Measurements from ENCODE around the gene POLR1H.

The POLR1H gene

GRCh38 chr6:30101444-30102413 is 40.7 kb downstream of the POLR1H start:
- H3K9me3 Mint-ChIP-seq = no peaks in the 10 kb centered on the region
- peak overlapping the region; percentile 81 to 86 (median 82) for H3K4me3 Mint-ChIP-seq
- TF ChIP-seq, protein P1, sequence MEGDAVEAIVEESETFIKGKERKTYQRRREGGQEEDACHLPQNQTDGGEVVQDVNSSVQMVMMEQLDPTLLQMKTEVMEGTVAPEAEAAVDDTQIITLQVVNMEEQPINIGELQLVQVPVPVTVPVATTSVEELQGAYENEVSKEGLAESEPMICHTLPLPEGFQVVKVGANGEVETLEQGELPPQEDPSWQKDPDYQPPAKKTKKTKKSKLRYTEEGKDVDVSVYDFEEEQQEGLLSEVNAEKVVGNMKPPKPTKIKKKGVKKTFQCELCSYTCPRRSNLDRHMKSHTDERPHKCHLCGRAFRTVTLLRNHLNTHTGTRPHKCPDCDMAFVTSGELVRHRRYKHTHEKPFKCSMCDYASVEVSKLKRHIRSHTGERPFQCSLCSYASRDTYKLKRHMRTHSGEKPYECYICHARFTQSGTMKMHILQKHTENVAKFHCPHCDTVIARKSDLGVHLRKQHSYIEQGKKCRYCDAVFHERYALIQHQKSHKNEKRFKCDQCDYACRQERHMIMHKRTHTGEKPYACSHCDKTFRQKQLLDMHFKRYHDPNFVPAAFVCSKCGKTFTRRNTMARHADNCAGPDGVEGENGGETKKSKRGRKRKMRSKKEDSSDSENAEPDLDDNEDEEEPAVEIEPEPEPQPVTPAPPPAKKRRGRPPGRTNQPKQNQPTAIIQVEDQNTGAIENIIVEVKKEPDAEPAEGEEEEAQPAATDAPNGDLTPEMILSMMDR (IDR thresholded peaks at IDR 0.05; ENCODE audit: unreplicated experiment in 3 of 3) = no peak
- H3K27ac Mint-ChIP-seq = no peak overlapping the region
- peaks cover 35% of the 10 kb centered on the region for H3K4me1 Mint-ChIP-seq
- peaks cover 90% of the 10 kb centered on the region for H3K27me3 Mint-ChIP-seq (ENCODE audit: low read depth)
- H3K36me3 Mint-ChIP-seq (ENCODE audit: low read depth) = no peaks in the 10 kb centered on the region

GRCh38 chr6:30102414-30102969 is 41.4 kb downstream of the POLR1H start:
- TF ChIP-seq, protein P1 (IDR thresholded peaks at IDR 0.05; ENCODE audit: unreplicated experiment in 3 of 3) = no peak
- H3K27me3 Mint-ChIP-seq (ENCODE audit: low read depth) = peaks cover 90% of the 10 kb centered on the region
- H3K4me1 Mint-ChIP-seq = peaks cover 35% of the 10 kb centered on the region
- H3K9me3 Mint-ChIP-seq = no peaks in the 10 kb centered on the region
- H3K36me3 Mint-ChIP-seq (ENCODE audit: low read depth) = no peaks in the 10 kb centered on the region
- peak overlapping the region; percentile 80 to 86 (median 83) for H3K4me3 Mint-ChIP-seq
- H3K27ac Mint-ChIP-seq = no peak overlapping the region

- peaks cover 90% of the 10 kb centered on the region for H3K27me3 Mint-ChIP-seq (ENCODE audit: low read depth)
- peak overlapping the region in 1 of 3 experiments; percentile 11 for H3K27ac Mint-ChIP-seq
- TF ChIP-seq, protein P1 (IDR thresholded peaks at IDR 0.05; ENCODE audit: unreplicated experiment in 3 of 3) = peak; percentile 85 to 88 (median 86)
- H3K4me1 Mint-ChIP-seq = peaks cover 35% of the 10 kb centered on the region
- H3K36me3 Mint-ChIP-seq (ENCODE audit: low read depth) = no peaks in the 10 kb centered on the region
- H3K9me3 Mint-ChIP-seq = no peaks in the 10 kb centered on the region
- peak overlapping the region; percentile 80 to 86 (median 83) for H3K4me3 Mint-ChIP-seq
Measured at GRCh38 chr6:30102970-30103871, 42.2 kb downstream of the POLR1H start.

DNA sequence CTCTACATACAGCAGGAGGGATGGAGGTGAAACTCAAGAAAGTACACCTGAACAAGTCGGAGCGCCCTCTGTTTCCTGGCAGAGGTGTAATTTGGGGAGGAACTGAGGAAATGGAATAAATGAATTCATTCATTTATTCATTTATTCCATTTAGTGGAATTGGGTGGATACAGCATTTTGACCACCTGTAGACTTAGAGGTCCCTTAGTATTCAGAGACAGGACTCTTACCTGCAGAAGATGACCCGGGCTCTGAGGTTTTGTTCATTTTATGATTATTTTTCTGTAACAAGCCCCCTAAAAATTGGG is 42.8 kb downstream of the POLR1H start:
- Mint-ChIP-seq H3K36me3 (ENCODE audit: low read depth) (no peaks in the 10 kb centered on the region), H3K9me3 (no peaks in the 10 kb centered on the region), H3K27me3 (ENCODE audit: low read depth) (peaks cover 88% of the 10 kb centered on the region), H3K27ac (no peak overlapping the region), H3K4me1 (peaks cover 35% of the 10 kb centered on the region), H3K4me3 (peak overlapping the region; percentile 80 to 86 (median 83))
- TF ChIP-seq, protein P1 (IDR thresholded peaks at IDR 0.05; ENCODE audit: unreplicated experiment in 3 of 3) = no peak

GRCh38 chr6:30104661-30105060 is 43.6 kb downstream of the POLR1H start:
- H3K27ac Mint-ChIP-seq = no peak overlapping the region
- TF ChIP-seq, protein P1 (IDR thresholded peaks at IDR 0.05; ENCODE audit: unreplicated experiment in 3 of 3) = no peak
- H3K4me3 Mint-ChIP-seq = peak overlapping the region in 2 of 3 experiments; percentile 3 to 13
- H3K9me3 Mint-ChIP-seq = no peaks in the 10 kb centered on the region
- peaks cover 84% of the 10 kb centered on the region for H3K27me3 Mint-ChIP-seq (ENCODE audit: low read depth)
- H3K36me3 Mint-ChIP-seq (ENCODE audit: low read depth) = no peaks in the 10 kb centered on the region
- H3K4me1 Mint-ChIP-seq = peaks cover 34% of the 10 kb centered on the region

Data from nephron (organoid).